Ishikawa (cell line): ENCODE results near the gene CORO1C.

Source experiments
- CEBPB ChIP-seq: IDR thresholded peaks from 2 replicates; pipeline ENCODE4 v1.6.1; 2012
- CREB1 ChIP-seq: IDR thresholded peaks from 2 replicates; pipeline ENCODE4 v1.6.1; 2012; ENCODE audit warnings: low read depth
- EGR1 ChIP-seq: IDR thresholded peaks from 2 replicates; pipeline ENCODE4 v1.6.1; 2012
- EP300 ChIP-seq: IDR thresholded peaks from 2 replicates; pipeline ENCODE4 v1.6.1; 2012; ENCODE audit warnings: borderline replicate concordance
- FOXM1 ChIP-seq: IDR thresholded peaks from 2 replicates; pipeline ENCODE4 v1.6.1; 2012; ENCODE audit warnings: low read depth, borderline replicate concordance
- NFIC ChIP-seq: IDR thresholded peaks from 2 replicates; pipeline ENCODE4 v1.6.1; 2012
- RAD21 ChIP-seq: IDR thresholded peaks from 2 replicates; pipeline ENCODE4 v1.6.1; 2012; ENCODE audit warnings: low read depth
- TAF1 ChIP-seq: IDR thresholded peaks from 2 replicates; pipeline ENCODE4 v1.6.1; 2012; ENCODE audit warnings: low read depth, mild to moderate bottlenecking
- TCF12 ChIP-seq: IDR thresholded peaks from 2 replicates; pipeline ENCODE4 v1.6.1; 2012; ENCODE audit warnings: low read depth
- TEAD4 ChIP-seq: IDR thresholded peaks from 2 replicates; pipeline ENCODE4 v1.6.1; 2012
- YY1 ChIP-seq: IDR thresholded peaks from 2 replicates; pipeline ENCODE4 v1.6.1; 2012; ENCODE audit warnings: low read depth
- ZBTB7A ChIP-seq: IDR thresholded peaks from 2 replicates; pipeline ENCODE4 v1.6.1; 2012; ENCODE audit warnings: low read depth
- TF ChIP-seq, protein P1 (sequence below): IDR thresholded peaks from 2 replicates; pipeline ENCODE4 v1.6.1; 2012
- TF ChIP-seq, protein P2 (sequence below): IDR thresholded peaks from 2 replicates; pipeline ENCODE4 v1.6.1; 2012
- TF ChIP-seq, protein P3 (sequence below): IDR thresholded peaks from 2 replicates; pipeline ENCODE4 v1.6.1; 2012; ENCODE audit warnings: low read depth, mild to moderate bottlenecking

CORO1C gene

DNA sequence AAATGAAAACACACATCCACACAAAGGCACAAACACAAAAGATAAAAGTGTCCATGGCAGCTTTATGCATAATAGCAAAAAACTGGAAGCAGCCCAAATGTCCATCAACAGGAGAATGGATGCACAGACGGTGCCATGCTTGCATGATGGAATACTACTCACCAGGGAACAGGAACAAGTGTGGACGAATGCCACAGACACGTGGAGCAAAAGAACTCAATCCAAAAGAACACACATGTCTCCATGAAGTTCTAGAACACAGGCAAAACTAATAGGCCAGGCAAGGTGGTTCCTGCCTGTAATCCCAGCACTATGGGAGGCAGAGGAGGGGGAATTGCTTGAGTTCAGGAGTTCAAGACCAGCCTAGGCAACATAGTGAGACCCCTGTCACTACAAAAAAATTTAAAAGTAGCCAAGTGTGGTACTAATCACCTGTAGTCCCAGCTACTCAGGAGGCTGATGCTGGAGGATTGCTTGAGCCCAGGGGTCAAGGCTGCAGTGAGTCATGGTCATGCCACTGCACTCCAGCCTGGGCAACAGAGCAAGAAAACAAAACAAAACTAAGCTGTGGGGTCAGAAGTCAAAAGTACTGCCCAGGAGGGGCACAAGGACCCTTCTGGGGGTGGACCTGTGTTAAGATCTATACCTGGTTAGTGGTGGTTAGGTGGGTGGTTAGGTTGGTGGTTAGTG is 126.2 kb downstream of the CORO1C start:
- TF ChIP-seq CREB1 (no peak), EP300 (no peak), CEBPB (no peak), RAD21 (no peak)
- TF ChIP-seq, protein P1, sequence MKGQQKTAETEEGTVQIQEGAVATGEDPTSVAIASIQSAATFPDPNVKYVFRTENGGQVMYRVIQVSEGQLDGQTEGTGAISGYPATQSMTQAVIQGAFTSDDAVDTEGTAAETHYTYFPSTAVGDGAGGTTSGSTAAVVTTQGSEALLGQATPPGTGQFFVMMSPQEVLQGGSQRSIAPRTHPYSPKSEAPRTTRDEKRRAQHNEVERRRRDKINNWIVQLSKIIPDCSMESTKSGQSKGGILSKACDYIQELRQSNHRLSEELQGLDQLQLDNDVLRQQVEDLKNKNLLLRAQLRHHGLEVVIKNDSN: no peak

GRCh38 chr12:108604208-108604941 is 126.9 kb downstream of the CORO1C start:
- TF ChIP-seq CREB1 (no peak), ZBTB7A (no peak), TEAD4 (no peak), TAF1 (no peak), CEBPB (no peak), YY1 (no peak)
- TF ChIP-seq, protein P1: no peak
- TF ChIP-seq, protein P2, sequence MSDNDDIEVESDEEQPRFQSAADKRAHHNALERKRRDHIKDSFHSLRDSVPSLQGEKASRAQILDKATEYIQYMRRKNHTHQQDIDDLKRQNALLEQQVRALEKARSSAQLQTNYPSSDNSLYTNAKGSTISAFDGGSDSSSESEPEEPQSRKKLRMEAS: no peak

DNA sequence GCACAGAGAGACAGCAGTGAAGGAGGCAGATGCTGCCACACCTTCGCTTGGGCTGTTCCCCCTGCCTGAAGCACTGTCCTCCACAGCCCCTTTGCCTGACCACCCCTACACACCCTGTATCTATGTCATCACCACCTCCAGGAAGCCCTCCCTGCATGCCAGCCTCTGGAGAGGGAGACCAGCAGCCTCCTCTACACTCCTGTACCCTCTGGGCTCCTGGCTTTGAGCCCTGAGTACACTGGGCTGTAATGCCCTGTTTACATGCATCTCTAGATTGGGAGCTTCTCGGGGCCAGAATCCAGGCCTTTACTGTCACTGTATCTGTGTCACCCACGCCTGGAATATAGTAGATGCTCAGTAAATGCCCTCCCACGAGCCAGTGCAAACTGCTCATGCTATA is 127.6 kb downstream of the CORO1C start:
- TF ChIP-seq EP300 (no peak), CEBPB (no peak), FOXM1 (no peak), TCF12 (no peak), TAF1 (no peak), RAD21 (no peak), CREB1 (no peak), NFIC (no peak), TEAD4 (no peak), YY1 (no peak), ZBTB7A (no peak), EGR1 (no peak)
- TF ChIP-seq, protein P1: no peak
- TF ChIP-seq, protein P2: no peak
- TF ChIP-seq, protein P3, sequence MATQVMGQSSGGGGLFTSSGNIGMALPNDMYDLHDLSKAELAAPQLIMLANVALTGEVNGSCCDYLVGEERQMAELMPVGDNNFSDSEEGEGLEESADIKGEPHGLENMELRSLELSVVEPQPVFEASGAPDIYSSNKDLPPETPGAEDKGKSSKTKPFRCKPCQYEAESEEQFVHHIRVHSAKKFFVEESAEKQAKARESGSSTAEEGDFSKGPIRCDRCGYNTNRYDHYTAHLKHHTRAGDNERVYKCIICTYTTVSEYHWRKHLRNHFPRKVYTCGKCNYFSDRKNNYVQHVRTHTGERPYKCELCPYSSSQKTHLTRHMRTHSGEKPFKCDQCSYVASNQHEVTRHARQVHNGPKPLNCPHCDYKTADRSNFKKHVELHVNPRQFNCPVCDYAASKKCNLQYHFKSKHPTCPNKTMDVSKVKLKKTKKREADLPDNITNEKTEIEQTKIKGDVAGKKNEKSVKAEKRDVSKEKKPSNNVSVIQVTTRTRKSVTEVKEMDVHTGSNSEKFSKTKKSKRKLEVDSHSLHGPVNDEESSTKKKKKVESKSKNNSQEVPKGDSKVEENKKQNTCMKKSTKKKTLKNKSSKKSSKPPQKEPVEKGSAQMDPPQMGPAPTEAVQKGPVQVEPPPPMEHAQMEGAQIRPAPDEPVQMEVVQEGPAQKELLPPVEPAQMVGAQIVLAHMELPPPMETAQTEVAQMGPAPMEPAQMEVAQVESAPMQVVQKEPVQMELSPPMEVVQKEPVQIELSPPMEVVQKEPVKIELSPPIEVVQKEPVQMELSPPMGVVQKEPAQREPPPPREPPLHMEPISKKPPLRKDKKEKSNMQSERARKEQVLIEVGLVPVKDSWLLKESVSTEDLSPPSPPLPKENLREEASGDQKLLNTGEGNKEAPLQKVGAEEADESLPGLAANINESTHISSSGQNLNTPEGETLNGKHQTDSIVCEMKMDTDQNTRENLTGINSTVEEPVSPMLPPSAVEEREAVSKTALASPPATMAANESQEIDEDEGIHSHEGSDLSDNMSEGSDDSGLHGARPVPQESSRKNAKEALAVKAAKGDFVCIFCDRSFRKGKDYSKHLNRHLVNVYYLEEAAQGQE: no peak

- TF ChIP-seq, protein P2: no peak
These were observed 128.2 kb downstream of the CORO1C start for GRCh38 chr12:108602976-108603704.

DNA sequence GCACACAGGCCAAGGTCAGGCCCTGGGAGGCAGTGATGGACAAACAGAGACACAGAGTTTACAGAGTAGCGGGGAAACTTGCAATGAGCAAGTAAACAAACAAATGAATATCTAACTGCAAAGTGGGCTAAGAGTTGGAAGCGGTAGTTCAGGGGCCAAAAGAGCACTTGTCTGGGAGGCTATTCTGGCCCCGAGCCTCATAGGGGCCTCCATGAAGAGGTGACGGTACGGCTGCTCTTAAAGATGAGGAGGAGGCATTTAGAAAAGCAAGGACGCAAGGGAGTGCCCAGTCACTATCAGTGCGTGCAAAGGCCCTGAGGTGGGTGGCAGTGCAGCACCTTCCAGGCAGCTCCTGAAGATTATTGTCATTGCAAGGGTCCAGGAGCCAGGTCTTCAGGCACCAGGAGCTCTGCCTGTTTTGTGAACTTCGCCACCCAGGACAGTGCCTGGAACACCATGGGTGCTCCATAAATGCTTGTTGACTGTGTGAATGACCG is 129.1 kb downstream of the CORO1C start:
- TF ChIP-seq TCF12: no peak
- no peak for TF ChIP-seq ZBTB7A
- TF ChIP-seq, protein P1: no peak
- TF ChIP-seq EGR1: no peak
- TF ChIP-seq TAF1: no peak
- TF ChIP-seq FOXM1: no peak
- TF ChIP-seq EP300: no peak
- TF ChIP-seq, protein P3: no peak
- TF ChIP-seq TEAD4: no peak
- no peak for TF ChIP-seq YY1
- TF ChIP-seq CEBPB: no peak
